GM03348 (cell line): Measurements from ENCODE around the gene SARNP.
"Not testable (repeated sequence)": the region's sequence is repeated elsewhere in the genome, so short reads cannot be mapped to it uniquely, and the experiment has no call there.

Experiments
- DNase-seq: peaks from one replicate; pipeline ENCODE4 v3.0.0; 2012; ENCODE audit warnings: low spot score

SARNP gene

DNA sequence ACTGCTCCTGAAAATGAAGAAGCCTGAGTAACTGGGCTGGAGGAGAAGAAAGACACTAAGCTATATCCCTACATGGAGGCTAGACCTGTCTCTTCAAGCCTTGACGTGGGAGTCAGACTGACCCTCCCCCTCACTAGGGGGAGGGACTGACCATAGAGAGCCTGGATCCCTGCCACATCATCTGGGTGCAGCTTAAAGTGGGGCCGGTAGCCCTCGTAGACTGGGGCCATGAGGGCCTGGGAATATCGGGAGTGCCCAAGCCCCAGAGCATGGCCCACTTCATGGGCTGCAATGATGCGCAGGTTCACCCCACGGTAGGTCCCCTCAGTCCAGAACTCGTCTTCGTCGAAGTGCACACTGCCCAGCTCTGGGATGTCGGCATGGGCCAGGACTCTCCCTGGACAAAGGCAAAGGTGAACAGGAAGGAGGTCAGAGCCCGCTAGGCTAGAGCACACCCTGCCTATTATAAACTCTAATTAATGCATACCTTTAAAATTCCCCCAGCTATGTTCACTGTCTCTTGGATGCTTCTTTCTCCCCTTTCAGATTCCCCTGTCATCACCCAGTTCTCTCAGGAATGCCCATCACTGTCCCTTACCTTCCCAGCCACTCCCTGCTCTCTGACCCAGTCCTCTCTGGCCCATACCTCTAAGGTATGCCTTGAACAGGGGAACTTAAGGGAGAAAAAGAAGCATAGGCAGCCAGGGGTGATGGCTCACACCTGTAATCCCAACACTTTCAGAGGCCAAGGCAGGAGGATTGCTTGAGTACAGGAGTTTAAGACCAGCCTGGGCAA is 22.0 kb upstream of the SARNP start:
- no peak for DNase-seq

DNA sequence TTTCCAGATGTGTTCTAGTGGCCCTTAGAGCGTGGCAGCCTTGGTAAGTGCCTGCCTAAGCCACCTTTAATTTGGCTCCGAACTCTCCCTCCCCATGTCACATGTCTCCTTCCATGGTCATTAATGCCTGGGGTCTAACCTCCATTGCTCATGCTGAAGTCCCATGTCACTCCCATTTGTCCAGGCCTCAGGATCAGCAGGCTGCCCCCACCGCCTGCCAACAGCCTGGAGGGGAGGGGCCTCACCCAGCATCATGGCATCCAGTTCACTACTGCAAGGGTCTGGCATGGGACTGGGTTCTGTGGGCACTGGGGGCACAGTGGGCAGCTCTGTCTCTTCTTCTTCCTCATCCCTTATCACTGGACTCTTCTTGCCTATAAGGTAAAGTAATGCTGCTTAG is 20.8 kb upstream of the SARNP start:
- no peak for DNase-seq

DNA sequence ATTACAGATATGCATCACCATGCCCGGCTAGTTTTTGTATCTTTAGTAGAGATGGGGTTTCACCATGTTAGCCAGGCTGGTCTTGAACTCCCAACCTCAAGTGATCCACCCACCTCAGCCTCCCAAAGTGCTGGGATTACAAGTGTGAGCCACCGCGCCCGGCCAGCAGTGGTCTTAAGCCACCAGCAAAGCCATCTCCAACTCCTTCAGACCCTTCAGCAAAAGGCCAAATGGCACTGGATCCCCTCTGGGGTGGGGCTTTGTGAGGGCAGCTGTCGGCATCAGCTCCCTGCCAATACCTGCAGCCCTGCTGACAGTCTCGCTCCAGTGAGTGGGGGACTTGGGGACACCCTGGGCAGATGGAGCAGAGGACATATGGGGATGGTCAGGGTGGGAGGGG is 16.9 kb upstream of the SARNP start:
- not testable (repeated sequence) for DNase-seq

DNA sequence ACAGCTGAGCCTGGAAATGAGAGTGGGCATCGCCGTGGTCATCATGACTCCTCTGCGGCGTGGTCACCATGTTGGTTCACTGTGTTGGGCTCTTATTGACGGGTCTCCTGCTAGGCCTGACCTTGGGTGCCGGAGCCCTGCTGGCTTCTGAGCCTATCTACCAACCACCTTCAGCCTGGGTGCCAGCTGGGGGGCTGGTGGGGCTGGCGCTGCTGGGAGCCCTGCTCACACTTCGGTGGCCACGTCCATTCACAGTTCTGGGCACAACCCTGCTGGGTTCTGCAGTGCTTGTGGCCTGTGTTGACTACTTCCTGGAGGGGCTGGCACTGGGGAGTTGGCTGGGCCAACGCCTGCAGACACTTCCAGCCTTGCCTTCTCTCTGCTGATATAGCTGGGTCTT is 15.5 kb upstream of the SARNP start:
- DNase-seq, result no peak

DNA sequence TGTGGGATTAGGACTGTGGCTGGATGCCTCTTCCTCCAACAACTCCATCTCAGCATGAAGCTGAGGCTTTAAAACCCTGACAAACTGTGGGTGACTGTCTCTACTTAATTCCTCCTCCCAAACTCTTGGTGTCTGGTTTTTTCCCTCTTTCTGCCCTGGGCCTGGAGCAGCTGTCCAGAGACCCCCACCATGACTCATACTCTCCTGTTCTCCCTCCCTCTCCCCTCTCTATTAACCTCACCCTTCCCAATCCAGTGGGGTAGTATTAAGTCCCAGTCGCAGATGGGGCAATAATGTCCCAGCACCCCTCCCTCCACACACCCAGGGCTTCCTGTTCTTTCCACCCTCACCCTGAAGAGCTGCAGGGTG is 13.9 kb upstream of the SARNP start:
- no peak for DNase-seq

DNA sequence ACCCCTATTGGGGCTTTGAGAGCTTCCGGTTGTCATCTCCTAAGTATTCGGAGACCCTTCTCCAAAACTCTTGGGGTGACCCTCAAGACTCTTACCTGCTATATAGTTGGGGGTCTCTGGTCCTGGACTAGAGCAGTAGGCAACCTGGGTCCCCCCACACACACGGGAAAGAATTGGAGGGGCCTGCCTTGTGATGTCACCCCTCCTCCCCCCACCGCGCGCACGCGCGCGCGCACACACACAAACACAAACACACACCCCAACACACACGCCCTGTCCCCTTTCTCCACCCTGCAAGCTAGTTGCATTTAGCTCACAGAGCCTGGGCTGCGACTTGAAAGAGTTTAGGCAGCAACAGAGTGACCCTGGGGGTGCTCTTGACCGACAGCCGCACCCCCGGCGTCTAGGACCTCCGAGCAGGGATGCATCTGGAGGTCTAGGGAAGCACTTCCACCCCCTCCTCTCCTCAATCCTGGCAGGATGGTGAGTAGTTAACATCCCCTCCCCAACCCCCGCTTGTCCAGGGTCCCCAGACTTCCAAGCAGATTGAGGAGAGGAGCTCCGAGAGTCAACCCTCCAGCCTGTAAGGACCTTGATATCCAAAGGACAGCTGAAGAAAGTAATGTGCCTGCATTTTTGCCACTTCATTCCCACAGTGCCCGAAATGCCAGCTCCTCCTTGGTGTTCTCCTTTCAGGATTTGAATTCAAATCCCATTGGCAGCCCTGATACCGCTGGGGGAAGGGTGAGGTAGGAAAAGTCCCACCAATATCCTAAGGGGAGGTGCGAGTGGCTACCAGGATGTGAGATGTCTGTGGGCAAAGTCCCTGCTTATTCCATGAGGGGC is 13.3 kb upstream of the SARNP start:
- peak; percentile 84 for DNase-seq

DNA sequence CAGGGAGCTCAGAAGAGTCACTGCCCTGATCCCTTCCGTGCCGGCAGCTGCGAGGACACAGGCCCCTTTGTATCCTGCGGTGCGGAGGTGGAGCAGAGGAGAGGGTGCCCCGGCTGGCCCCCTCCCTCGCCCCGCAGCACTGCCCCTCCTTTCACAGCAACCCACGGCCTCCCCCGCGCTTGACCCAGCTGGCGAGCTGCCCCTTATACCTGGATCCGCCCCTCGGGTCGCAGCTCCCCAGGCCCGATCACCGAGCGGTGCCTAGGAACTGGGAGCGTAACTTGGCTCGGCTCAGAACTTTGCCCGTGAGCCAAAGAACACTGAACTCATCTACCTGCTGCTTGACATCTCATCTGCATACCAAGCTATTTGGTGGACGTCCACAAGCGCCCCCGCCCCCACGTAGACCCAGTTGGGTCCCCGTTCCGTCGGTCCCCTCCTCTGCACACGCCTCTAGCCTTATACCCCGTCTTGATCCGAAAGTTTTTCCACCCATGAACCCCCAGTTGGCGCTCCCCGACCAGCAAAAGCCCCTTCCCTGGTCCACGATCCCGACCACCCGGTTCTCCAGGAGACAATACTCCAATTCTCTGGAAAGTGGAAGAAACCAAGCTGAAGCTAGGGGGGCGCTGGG is 12.6 kb upstream of the SARNP start:
- peak; percentile 41 for DNase-seq

DNA sequence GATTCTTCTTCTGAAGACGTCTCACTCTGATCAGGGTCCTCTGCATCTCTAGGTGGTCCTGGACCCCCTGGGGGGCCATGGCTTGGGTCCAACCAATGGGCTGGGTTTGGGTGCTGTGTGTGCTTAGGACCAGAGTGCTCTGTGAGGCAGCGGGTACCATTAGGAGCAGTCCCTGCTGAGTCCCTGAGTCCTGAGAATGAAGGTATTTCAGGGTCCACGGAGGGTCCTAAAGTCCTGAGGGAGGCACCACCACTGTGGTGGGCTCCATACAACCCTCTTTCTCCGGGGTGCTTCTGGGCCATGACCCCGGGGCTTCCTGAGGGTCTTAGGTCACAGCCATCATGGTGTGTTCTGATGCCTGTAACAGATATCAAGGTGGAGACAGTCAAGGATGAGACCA is 10.8 kb upstream of the SARNP start:
- no peak for DNase-seq

DNA sequence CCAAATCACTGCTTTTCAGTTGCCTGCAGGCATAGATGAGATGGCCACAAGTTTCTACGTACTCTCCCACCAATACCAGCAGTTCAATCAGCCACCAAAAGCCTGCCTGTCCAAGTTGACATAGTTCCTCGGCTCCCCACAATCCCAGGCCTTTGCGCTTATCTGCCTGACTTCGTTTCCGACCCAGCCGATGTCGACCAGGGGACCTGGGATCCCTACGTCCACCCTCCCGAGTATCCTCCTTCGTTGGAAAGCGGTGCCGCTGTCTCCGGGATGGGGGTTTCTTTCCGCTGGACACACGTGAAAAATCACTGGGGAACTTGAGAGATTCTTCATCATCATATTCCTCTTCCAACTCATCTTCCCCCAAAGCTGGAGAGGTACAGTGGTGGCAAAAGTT is 10.3 kb upstream of the SARNP start:
- DNase-seq, result no peak

DNA sequence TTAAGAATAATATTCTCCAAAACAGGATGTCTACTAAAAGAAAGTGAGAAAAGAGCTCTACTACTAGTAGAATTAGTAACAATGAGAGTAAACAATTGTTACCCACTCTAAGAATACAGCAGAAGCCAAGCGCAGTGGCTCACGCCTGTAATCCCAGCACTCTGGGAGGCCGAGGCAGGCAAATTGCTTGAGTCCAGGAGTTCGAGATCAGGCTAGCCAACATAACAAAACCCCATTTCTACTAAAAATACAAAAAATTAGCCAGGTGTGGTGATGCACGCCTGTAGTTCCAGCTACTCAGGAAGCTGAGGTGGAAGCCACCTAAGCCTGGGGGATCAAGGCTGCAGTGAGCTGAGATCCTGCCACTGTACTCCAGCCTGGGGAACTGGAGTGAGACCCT is 7.2 kb upstream of the SARNP start:
- DNase-seq, result no peak

DNA sequence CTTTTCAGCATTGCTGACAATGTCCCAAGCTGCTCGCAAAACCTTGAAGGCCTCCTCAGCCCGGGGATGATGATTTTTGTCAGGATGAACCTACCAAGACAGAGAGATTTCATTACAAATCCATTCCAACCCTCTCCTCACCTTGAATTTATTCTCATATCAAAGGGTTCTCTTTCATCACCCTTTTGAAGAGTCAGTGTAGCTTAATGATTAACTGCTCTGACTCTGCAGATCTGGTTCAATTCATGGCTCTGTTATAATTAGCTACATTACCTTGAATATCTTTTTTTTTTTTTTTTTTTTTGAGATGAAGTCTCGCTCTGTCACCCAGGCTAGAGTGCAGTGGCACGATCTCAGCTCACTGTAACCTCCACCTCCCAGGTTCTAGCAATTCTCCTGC is 5.9 kb upstream of the SARNP start:
- DNase-seq, result no peak

DNA sequence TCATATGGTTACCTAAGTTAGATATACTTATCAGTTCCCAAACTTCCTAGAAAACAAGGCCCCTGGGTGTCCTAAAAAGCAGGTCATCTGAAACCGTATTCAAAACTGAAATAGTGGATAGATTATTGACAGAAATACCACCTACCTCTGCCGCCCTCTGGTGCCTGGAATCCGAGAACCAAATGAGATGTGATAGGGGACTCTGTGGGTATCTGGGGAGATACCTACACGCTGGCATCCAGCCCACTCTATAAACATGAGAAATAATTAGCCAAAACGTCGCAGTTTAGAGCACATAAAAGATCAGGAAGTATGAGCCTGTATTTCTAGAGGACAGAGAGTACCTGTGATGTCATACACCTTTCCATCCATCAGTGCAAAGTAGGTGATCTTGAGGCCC is 4.7 kb upstream of the SARNP start:
- DNase-seq, result no peak

DNA sequence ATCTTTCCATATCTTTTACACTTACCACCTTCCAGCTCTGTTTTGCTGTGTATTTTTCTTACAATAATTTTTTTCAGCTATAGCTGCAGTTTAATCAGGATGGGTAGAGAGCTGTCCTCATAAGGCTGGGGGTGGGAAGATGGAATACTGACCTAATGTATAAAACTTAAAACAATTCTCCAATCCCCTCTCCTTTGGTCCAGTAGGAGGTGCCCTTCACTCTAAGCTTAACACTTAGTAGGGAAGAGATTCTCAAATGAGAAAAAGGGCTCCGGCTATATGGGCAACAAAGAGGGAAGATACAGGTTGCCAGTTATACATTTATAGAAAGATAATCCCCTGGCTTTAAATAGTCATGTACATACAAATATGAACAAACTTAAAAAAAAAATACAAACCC is 3.2 kb upstream of the SARNP start:
- peak; percentile 12 for DNase-seq

DNA sequence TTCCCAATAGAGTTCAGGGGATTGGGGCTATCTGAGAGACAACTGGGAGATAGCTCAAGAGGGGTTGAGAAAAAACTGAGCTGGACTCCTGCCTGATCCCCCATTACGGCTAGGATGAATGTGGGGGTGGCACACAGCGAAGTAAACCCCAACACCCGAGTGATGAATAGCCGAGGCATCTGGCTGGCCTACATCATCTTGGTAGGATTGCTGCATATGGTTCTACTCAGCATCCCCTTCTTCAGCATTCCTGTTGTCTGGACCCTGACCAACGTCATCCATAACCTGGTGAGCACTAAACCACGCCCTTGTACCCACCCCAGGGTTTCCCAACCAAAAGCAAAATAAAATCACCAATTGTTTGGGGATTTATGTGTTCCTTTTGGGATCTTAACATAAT is 1.4 kb upstream of the SARNP start:
- DNase-seq, result peak; percentile 27

DNA sequence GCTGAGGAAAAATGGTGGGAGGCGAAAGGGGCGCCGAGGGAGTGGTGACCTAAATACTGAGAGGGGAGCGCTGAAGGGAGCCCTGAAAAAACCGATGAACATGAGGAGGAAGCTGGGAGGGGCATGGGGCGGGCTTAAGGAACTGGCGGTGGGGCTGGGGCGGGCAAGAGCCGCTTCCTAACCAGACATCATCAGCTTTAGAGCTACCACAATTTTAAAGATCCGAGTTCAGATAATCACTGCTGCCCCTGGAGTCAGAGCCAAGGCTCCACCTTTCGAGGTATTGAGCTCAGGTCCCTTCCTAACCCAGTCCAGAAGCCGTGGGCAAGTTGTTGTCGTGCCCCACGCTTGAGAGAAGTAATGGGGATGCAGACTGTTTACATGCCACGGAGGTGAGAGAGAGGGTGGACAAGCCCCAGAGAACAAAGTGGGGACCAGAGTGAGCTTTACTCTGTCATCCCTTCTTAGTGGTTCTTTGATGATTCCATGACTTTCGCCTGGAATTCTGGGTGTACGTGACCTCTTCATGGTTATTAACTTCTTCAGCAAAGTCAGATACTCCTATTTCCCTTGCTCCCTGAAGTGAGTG is 710 bp upstream of the SARNP start:
- DNase-seq, result peak; percentile 84

DNA sequence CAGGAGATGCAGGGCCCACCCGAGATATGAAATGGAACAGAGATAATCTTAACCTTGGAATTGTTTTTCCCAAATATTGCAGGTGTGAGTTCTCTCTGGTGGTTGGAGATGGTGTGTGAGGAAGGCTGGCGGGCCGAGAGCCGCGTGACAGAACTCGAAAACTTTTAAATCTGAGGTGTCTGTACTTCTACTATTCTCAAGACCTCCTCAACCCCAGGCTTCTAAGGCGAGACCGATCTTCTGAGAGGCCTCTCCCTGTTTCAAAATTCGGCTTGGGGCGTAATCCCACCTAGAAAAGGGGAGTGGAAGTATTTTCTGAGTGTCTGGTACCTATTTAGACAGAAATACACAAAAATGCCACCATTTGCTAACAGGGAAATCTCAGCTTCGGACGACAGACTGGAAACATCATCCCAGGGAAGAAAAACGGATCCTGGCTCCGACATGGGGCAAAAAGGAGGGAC is 611 bp downstream of the SARNP start:
- DNase-seq, result peak; percentile 35

DNA sequence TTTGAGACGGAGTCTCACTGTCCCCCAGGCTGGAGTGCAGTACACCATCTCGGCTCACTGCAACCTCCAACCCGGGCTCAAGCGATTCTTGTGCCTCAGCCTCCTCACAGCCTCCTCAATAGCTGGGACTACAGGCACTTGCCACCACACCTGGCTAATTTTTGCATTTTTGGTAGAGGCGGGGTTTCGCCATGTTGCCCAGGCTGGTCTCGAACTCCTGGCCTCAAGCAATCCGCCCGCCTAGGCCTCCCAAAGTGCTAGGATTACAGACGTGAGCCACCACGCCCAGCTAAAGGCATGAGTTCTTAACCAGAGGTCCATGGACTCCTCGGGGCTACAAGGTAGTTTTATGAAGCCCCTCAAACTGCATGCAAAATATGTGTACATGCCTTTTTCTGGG is 2.1 kb downstream of the SARNP start:
- no peak for DNase-seq

DNA sequence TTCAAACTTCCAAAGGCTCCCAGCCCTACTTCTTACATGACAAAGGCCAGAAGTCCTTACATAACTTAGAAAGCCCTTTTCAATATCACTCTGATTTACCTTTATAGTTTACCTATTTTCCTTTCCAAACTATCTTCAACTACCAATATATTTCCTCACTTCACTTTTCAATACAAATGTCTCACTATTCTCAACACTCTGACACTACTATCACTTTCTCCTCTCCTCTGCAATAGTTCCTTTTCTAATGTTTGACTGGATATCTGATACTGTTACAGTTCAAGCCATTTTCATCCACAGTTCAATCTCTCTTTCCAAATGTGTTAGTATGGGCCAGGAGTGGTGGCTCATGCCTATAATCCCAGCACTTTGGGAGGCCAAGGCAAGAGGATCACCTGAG is 3.3 kb downstream of the SARNP start:
- no peak for DNase-seq

DNA sequence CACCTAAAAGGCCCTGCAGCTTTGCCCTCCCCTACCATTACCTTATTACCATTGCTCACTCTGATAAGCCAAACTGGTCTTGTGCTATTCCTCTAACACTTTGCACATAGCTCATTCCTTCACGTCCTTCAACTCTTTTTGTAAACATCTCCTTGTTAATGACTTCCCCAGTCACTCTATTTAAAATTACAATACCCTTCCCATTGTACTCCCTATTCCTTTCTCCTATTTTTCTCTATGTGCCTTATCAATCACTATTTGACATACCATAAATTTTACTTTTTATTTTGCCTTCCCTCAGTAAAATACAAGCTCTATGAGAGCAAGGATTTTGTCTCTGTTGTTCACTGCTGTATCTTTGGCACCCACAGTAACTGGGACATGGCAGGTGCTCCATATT is 5.4 kb downstream of the SARNP start:
- DNase-seq, result no peak

DNA sequence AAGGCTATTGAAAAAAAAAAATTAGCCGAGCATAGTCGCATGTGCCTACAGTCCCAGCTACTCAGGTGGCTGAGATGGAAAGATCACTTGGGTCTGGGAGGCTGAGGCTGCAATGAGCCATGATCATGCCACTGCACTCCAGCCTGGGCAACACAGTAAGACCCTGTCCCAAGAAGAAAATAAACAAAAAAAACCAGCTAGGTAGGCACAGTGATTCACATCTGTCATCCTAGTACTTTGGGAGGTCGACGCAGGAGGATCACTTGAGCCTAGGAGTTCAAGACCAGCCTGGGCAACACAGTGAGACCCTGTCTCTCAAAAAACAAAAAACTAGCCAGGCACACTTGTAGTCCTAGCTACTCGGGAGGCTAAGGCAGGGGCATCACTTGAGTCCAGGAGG is 8.2 kb downstream of the SARNP start:
- DNase-seq, result no peak

DNA sequence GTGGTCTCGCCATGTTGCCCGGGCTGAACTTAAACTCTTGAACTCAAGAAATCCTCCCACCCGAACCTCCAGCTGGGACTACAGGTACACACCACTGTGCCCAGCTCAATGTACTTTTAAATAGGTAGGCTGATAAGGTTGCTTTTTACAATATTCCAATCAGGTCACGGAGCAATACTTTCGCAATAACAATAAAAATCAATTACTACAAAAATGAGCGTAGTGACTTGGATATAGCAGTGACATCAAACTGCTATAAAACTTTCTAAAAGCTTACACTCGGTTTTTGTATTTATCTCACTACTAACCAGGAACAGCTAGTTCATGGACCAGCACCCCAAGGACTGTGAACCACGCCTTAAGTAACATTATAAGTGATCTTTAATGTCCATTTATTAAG is 10.5 kb downstream of the SARNP start:
- no peak for DNase-seq

DNA sequence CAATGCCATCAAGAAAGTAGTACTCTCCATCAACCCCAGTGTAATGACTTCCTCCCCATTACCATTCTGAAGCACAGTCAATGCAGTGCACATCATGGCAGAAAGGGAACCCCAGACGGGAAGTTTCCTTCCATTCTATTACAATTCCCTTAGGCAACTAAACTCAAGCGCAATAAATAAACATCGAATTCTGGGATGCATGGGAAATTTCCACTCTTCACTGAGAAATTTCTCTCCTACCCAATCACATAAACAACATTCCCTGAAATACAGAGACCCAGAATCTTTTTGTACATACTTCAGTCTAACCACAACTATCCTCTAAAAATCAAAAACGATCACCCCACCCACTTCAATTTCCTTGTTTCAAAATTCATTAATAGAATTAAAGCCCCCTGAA is 20.0 kb downstream of the SARNP start:
- DNase-seq, result no peak

DNA sequence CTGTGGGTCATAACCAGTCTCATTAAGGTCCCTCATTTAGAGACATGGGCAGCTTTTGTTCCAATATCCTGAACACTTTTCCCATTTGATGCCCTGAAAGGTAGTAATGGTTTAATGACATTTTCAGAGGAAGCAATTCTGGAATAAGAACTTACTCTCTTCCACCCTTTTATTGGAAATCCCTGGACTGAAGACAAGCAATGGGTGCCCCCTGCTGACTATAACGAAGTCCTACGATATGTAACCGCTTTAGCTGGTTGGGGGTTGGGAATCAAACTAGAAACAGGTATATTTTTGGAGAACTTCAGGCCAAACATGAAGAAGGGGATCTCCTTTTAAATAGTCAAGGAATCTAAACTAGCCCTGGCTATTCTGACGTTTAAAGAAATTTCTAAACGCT is 20.5 kb downstream of the SARNP start:
- peak; percentile 53 for DNase-seq
